Hepatocyte (in vitro differentiated cells): ENCODE data around the gene CCDC188. TPM values are rescaled to one million over a fixed set of nuclear protein-coding genes. Genes with fewer than 3 reads are reported as not detected.
A peak's percentile ranks its signal among the peaks of the same experiment; 100 is the strongest.

Experiments used
- DNase-seq: peaks from one replicate; pipeline ENCODE4 v3.0.0-alpha.2; 2016; ENCODE audit warnings: low spot score
- H2AFZ ChIP-seq: fragments of 200-600 bp; sonication (generic); 2 replicates; pipeline ENCODE4 v1.6.0; 2016; ENCODE audit warnings: antibody characterized with exemption, mild to moderate bottlenecking
- H3K27ac ChIP-seq: fragments of 200-600 bp; sonication (generic); 2 replicates; pipeline ENCODE4 v1.5.1; 2016; ENCODE audit warnings: mild to moderate bottlenecking
- H3K27me3 ChIP-seq: fragments of 200-600 bp; sonication (generic); 2 replicates; pipeline ENCODE4 v1.6.1; 2016
- H3K36me3 ChIP-seq: fragments of 200-600 bp; sonication (generic); replicated peaks from 2 replicates; pipeline ENCODE4 v1.5.1; 2016; ENCODE audit warnings: low read depth; ENCODE audit not compliant: insufficient read depth
- H3K4me1 ChIP-seq: fragments of 200-600 bp; sonication (generic); 2 replicates; pipeline ENCODE4 v1.5.1; 2016; ENCODE audit warnings: mild to moderate bottlenecking, moderate library complexity; ENCODE audit not compliant: insufficient read depth
- H3K4me2 ChIP-seq: fragments of 200-600 bp; sonication (generic); 2 replicates; pipeline ENCODE4 v1.6.0; 2016
- H3K4me3 ChIP-seq: fragments of 200-600 bp; sonication (generic); 2 replicates; pipeline ENCODE4 v1.5.1; 2016; ENCODE audit warnings: mild to moderate bottlenecking
- H3K79me2 ChIP-seq: fragments of 200-600 bp; sonication (generic); 2 replicates; pipeline ENCODE4 v1.6.0; 2017; ENCODE audit warnings: mild to moderate bottlenecking
- H3K9me2 ChIP-seq: fragments of 200-600 bp; sonication (generic); replicated peaks from 2 replicates; pipeline ENCODE4 v1.6.0; 2017; ENCODE audit warnings: mild to moderate bottlenecking; ENCODE audit not compliant: insufficient read depth
- H3K9me3 ChIP-seq: fragments of 200-600 bp; sonication (generic); 2 replicates; pipeline ENCODE4 v1.5.1; 2016; ENCODE audit warnings: low read depth, mild to moderate bottlenecking
- H4K20me1 ChIP-seq: fragments of 200-600 bp; sonication (generic); 2 replicates; pipeline ENCODE4 v1.6.0; 2016; ENCODE audit warnings: mild to moderate bottlenecking; ENCODE audit not compliant: insufficient read depth, poor library complexity, severe bottlenecking
- CTCF ChIP-seq: fragments of 200-600 bp; sonication (generic); IDR thresholded peaks from 2 replicates; pipeline ENCODE4 v1.5.1; 2016; ENCODE audit warnings: antibody characterized with exemption, mild to moderate bottlenecking; ENCODE audit not compliant: poor library complexity
- EZH2 ChIP-seq: fragments of 200-600 bp; sonication (generic); IDR thresholded peaks from 2 replicates; pipeline ENCODE4 v1.6.1; 2016; ENCODE audit warnings: antibody characterized with exemption, mild to moderate bottlenecking, borderline replicate concordance
- EZH2phosphoT487 ChIP-seq: fragments of 200-600 bp; sonication (generic); IDR thresholded peaks from one replicate; pipeline ENCODE4 v1.6.1; 2018; ENCODE audit warnings: antibody characterized with exemption, mild to moderate bottlenecking, low read depth, moderate library complexity; ENCODE audit not compliant: unreplicated experiment, severe bottlenecking
- WGBS: methylation state at CpG from one replicate; pipeline ENCODE4 v1.1.6; 2016; ENCODE audit warnings: low lambda C conversion rate; ENCODE audit errors: missing lambda C conversion rate; 5-methylcytosine and 5-hydroxymethylcytosine counted together
- polyA plus RNA-seq: library from polyadenylated mRNA; unstranded; fragments of >200 nt; fragmentation: Nextera tagmentation; extraction: Ambion mirVana; gene quantifications from 2 replicates; pipeline ENCODE4 v1.2.1, GENCODE V29; 2016
- total RNA-seq: library from RNA; depleted of rRNA; stranded (reverse); fragments of >200 nt; gene quantifications from 2 replicates; pipeline ENCODE4 v1.2.3, GENCODE V29; 2014

Gene CCDC188
- total and polyA plus RNA-seq, 2 experiments from 2014 or later: not detected

- H3K4me1 ChIP-seq: no peaks in the 10 kb centered on the region
- no peaks in the 10 kb centered on the region for H3K27me3 ChIP-seq
- no peak for TF ChIP-seq CTCF
- TF ChIP-seq EZH2phosphoT487: no peak
- TF ChIP-seq EZH2: no peak
- H3K4me3 ChIP-seq: no peak overlapping the region
- DNase-seq: no peak
- no peak overlapping the region for H2AFZ ChIP-seq
- no peaks in the 10 kb centered on the region for H3K79me2 ChIP-seq
- no peaks in the 10 kb centered on the region for H4K20me1 ChIP-seq
- no peak overlapping the region for H3K4me2 ChIP-seq
- H3K36me3 ChIP-seq: no peaks in the 10 kb centered on the region
- H3K9me3 ChIP-seq: no peaks in the 10 kb centered on the region
- no peaks in the 10 kb centered on the region for H3K9me2 ChIP-seq
- WGBS: 95% methylated on average over 12 of the region's 12 CpGs
- H3K27ac ChIP-seq: no peak overlapping the region
These were observed 37.1 kb upstream of the CCDC188 start for GRCh38 chr22:20187777-20188566.

GRCh38 chr22:20186871-20187546, 36.2 kb upstream of the CCDC188 start:
- no peaks in the 10 kb centered on the region for H3K27me3 ChIP-seq
- H3K79me2 ChIP-seq: no peaks in the 10 kb centered on the region
- no peaks in the 10 kb centered on the region for H3K4me1 ChIP-seq
- WGBS: 70% methylated on average over 13 of the region's 14 CpGs
- DNase-seq: no peak
- H3K4me2 ChIP-seq: no peak overlapping the region
- H2AFZ ChIP-seq: no peak overlapping the region
- TF ChIP-seq EZH2phosphoT487: no peak
- TF ChIP-seq CTCF: no peak
- no peak for TF ChIP-seq EZH2
- no peaks in the 10 kb centered on the region for H3K9me3 ChIP-seq
- H3K4me3 ChIP-seq: no peak overlapping the region
- no peaks in the 10 kb centered on the region for H4K20me1 ChIP-seq
- no peak overlapping the region for H3K27ac ChIP-seq
- H3K36me3 ChIP-seq: no peaks in the 10 kb centered on the region
- no peaks in the 10 kb centered on the region for H3K9me2 ChIP-seq

DNA sequence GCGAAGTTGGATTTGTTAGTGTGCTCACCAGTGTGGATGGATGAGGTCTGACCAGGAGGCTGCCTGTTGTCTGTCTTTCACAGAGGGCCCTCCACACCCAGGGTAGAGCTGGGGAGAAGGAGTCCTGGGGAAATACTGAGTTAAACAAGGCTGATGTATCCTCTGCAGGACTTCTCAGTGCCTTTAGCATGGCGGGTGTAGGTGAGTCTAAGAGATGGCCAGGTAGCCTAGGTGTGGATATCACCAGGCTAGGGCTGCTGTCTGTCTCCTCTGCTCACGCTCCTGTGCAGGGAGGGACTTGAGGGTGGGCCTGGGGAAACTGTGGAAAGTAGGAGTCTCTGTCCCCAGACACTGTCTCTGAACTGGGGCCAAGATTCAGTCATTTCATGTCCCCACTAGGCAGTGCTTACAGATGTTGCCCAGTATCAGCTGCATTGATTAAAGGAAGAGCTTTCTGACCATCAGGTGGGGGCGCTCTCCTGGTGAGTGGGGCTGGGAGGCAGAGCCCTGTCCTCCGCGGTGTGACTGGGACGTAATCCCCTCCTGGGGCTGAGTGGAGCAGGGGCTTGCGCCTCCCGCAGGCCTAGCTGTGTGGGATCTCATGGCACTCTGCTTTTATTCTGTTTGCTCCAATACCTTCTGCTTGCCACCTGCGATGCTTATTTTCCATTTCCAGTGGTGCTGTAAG, 35.5 kb upstream of the CCDC188 start:
- no peaks in the 10 kb centered on the region for H4K20me1 ChIP-seq
- H3K9me2 ChIP-seq: no peaks in the 10 kb centered on the region
- H3K27me3 ChIP-seq: no peaks in the 10 kb centered on the region
- H3K27ac ChIP-seq: no peak overlapping the region
- no peaks in the 10 kb centered on the region for H3K9me3 ChIP-seq
- H3K79me2 ChIP-seq: no peaks in the 10 kb centered on the region
- 51% methylated on average over 10 of the region's 10 CpGs for WGBS
- DNase-seq: no peak
- H3K4me3 ChIP-seq: no peak overlapping the region
- H3K4me2 ChIP-seq: no peak overlapping the region
- no peak overlapping the region for H2AFZ ChIP-seq
- no peak for TF ChIP-seq EZH2phosphoT487
- peak; percentile 12 for TF ChIP-seq CTCF
- TF ChIP-seq EZH2: no peak
- H3K4me1 ChIP-seq: no peaks in the 10 kb centered on the region
- H3K36me3 ChIP-seq: no peaks in the 10 kb centered on the region
